Measurements from ENCODE around the gene RPS2. TPM values are rescaled to one million over a fixed set of nuclear protein-coding genes. Genes with fewer than 3 reads are reported as not detected.

RPS2 gene
- total and polyA plus RNA-seq, 2 of the 8 experiments (the other 6 are each of a cell fraction or from before 2014, with no cell fraction given): 4,042 to 16,783 TPM

GRCh38 chr16:1990351-1991134, 25.9 kb upstream of the RPS2 start:
- H4K91ac ChIP-seq (replicated peaks; ENCODE audit: insufficient read length, low read length): peak overlapping the region; percentile 11
- no peak overlapping the region for H2AK5ac ChIP-seq (ENCODE audit: low read depth, low read length)
- H2BK5ac ChIP-seq (ENCODE audit: low read depth, low read length): no peak overlapping the region
- no peak for FAIRE-seq
- H3K23me2 ChIP-seq (ENCODE audit: low read depth, low read length): peaks cover 22% of the 10 kb centered on the region; the same call in 1 of the 2 replicates
- POLR2A ChIA-PET (ENCODE audit: partially characterized antibody): interaction anchor here (0.6 to 28.2 kb wide), 12 partner anchors 7 to 165 kb away, joined by 3 to 736 read pairs (median 6); partner anchors contain the start of genes GFER, NDUFB10, NOXO1 and NPW
- peaks cover 7 to 10% of the 10 kb centered on the region in 2 experiments for H4K20me1 ChIP-seq (replicated peaks in 1 of 2; ENCODE audit: control insufficient read depth in 1 of 2, insufficient read depth in 2 of 2, low read length in 2 of 2)
- WGBS, 2 experiments (ENCODE audit: extremely low coverage in 1 of 2, insufficient coverage in 1 of 2, insufficient read length in 1 of 2, insufficient replicate concordance in 2 of 2, low coverage in 1 of 2, low lambda C conversion rate in 2 of 2, missing lambda C conversion rate in 1 of 2): 7% methylated on average over 34 of the region's 50 CpGs; no CpG with 5 or more reads in 1 of the 2 experiments
- H3K4me2 ChIP-seq (ENCODE audit: insufficient read depth in 1 of 2, low read depth in 2 of 2, low read length in 2 of 2): peak overlapping the region; percentile 83 to 91
- H3K4ac ChIP-seq (replicated peaks; ENCODE audit: insufficient read length, low read depth, low read length): no peak overlapping the region
- no peak overlapping the region for H2AFZ ChIP-seq (ENCODE audit: low read length)
- H3K23ac ChIP-seq (ENCODE audit: insufficient read length): no peak overlapping the region
- H2BK12ac ChIP-seq (ENCODE audit: low read depth, low read length): peak overlapping the region; percentile 53; the same call in 1 of the 2 replicates
- H3K4me1 ChIP-seq (replicated peaks in 1 of 4; ENCODE audit: control insufficient read depth in 3 of 4, insufficient read depth in 4 of 4, low read length in 3 of 4): peaks cover 0 to 27% (median 18%) of the 10 kb centered on the region in 4 experiments; a peak in 6 of 7 replicates
- H3K4me3 ChIP-seq (ENCODE audit: extremely low read depth in 1 of 4, insufficient read depth in 2 of 4, low read depth in 3 of 4, low read length in 4 of 4): peak overlapping the region; percentile 36 to 77 (median 48)
- H2BK15ac ChIP-seq (ENCODE audit: low read length): peak overlapping the region; percentile 81; the same call in 1 of the 2 replicates
- H3K14ac ChIP-seq (ENCODE audit: insufficient read length): no peak overlapping the region
- no peak overlapping the region for H2BK120ac ChIP-seq (replicated peaks; ENCODE audit: low read depth, low read length)
- H3K79me2 ChIP-seq (ENCODE audit: control insufficient read depth in 1 of 2, insufficient read depth in 2 of 2, low read length in 2 of 2): no peaks in the 10 kb centered on the region
- H2BK20ac ChIP-seq (ENCODE audit: low read length): no peak overlapping the region
- H3K79me1 ChIP-seq (ENCODE audit: low read depth, low read length): no peaks in the 10 kb centered on the region
- no peaks in the 10 kb centered on the region for H3K9me3 ChIP-seq (ENCODE audit: insufficient read depth in 2 of 2, low read depth in 1 of 2, low read length in 1 of 2)
- DNase-seq (ENCODE audit: low read depth in 1 of 2, low spot score in 2 of 2): peak in 1 of 2 experiments; percentile 90
- H3K9ac ChIP-seq (replicated peaks in 1 of 4; ENCODE audit: extremely low read depth in 1 of 4, low read depth in 3 of 4, low read length in 3 of 4): peak overlapping the region in 3 of 4 experiments; percentile 0 to 8 (median 2); a peak in 2 of 7 replicates
- H3K56ac ChIP-seq (replicated peaks; ENCODE audit: insufficient read length, low read depth, low read length): no peak overlapping the region
- peaks cover 4 to 37% (median 24%) of the 10 kb centered on the region in 4 experiments for H3K27me3 ChIP-seq (replicated peaks in 1 of 4; ENCODE audit: control insufficient read depth in 3 of 4, extremely low read depth in 1 of 4, insufficient read depth in 3 of 4, low read length in 3 of 4)
- H3K27ac ChIP-seq (ENCODE audit: low read depth, low read length): no peak overlapping the region; the same call in 1 of the 2 replicates
- H4K8ac ChIP-seq (ENCODE audit: extremely low read depth, insufficient read depth, low read length): peak overlapping the region; percentile 62; the same call in 1 of the 2 replicates
- CTCF ChIA-PET (ENCODE audit: partially characterized antibody): interaction anchor here (1.4 to 6.8 kb wide), 3 partner anchors 9 to 100 kb away, joined by 3 to 55 read pairs (median 5); partner anchors contain the start of gene NOXO1
- H4K5ac ChIP-seq (ENCODE audit: insufficient read length, low read depth, low read length): no peak overlapping the region
- H3K36me3 ChIP-seq (ENCODE audit: control insufficient read depth in 2 of 4, insufficient read depth in 4 of 4, low read length in 3 of 4): peaks cover 2 to 5% (median 3%) of the 10 kb centered on the region in 4 experiments; a peak in 3 of 8 replicates
- 0 out of 2 replicates have a peak overlapping the region, but pooled peaks have one; percentile 38 for H3K18ac ChIP-seq (ENCODE audit: extremely low read depth, low read length)
- peak; percentile 75 for TF ChIP-seq KDM4A (IDR thresholded peaks at IDR 0.05; ENCODE audit: low read depth, low read length, severe bottlenecking)
- peak; percentile 93 for TF ChIP-seq JUND (IDR thresholded peaks at IDR 0.05; ENCODE audit: low read length)
- peak; percentile 79 for TF ChIP-seq CREB1 (IDR thresholded peaks at IDR 0.05)
- no peak for TF ChIP-seq SP1 (IDR thresholded peaks at IDR 0.05; ENCODE audit: low read depth, low read length)
- 0 out of 2 replicates have a peak, but pooled peaks have one; percentile 51 for TF ChIP-seq ATF2 (IDR thresholded peaks at IDR 0.05; ENCODE audit: low read length)
- 0 out of 2 replicates have a peak, but pooled peaks have one; percentile 39 for TF ChIP-seq SUZ12 (IDR thresholded peaks at IDR 0.05; ENCODE audit: low read length)
- TF ChIP-seq E2F6 (IDR thresholded peaks at IDR 0.05): peak; percentile 63; the same call in 1 of the 2 replicates
- TF ChIP-seq HDAC2 (IDR thresholded peaks at IDR 0.05; ENCODE audit: borderline replicate concordance in 1 of 2, low read depth in 2 of 2, low read length in 2 of 2): no peak

Measured in H1 (cell line).